ENCODE data around the gene QRFP. TPM values are rescaled to one million over a fixed set of nuclear protein-coding genes. Genes with fewer than 3 reads are reported as not detected.

Gene QRFP
- polyA plus RNA-seq, 3 donors, result 0.18 to 0.60 (median 0.21) TPM

DNA sequence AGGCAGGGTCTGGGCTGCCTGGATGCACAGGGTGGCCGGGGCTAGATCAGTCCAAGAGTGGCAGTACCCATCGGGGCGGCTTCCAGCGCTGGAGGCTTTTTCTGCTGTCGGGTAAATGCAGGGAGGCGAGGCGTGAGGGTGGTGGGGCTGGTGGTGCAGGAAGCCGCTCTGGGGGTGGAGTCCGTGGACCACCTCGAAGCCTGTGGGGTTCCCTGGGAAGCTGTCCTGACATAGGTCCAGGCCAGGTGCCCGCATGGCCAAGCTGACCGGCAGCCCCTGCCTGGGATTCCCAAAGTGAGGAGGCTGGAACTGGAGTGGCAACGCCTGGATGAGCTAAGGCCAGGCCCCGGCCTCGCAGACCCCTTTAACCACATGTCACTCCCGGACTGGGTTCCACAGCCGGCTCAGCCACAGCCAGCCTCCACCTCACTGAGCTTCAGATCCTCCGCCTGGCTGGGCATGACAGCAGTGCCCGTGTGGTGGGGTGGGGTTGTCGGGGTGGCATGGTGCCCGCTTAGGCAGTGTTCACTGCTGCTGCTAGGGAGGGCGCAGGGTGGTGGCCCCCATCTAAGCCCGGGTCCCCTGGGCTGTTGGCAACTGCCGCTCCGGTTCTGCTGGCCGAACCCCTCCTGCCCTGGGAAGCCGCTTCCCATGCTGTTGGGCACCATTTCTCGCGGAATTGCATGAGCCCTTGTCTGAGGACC, 1.4 kb upstream of the QRFP start:
- no peak overlapping the region for H3K27ac ChIP-seq (ENCODE audit: low read depth in 1 of 2, low read length in 2 of 2)
- DNase-seq, result no peak
- no peaks in the 10 kb centered on the region for H3K9me3 ChIP-seq (replicated peaks in 1 of 2; ENCODE audit: control insufficient read depth in 1 of 2, insufficient read depth in 1 of 2, low read length in 2 of 2)
- peaks cover 0 to 1% (median 0%) of the 10 kb centered on the region in 7 donors for H3K9me3 Mint-ChIP-seq
- H3K9ac ChIP-seq (ENCODE audit: insufficient read depth, low read length, poor library complexity, severe bottlenecking), result no peak overlapping the region
- H3K79me2 ChIP-seq (ENCODE audit: insufficient read depth, low read length), result no peaks in the 10 kb centered on the region
- TF ChIP-seq, protein P1, sequence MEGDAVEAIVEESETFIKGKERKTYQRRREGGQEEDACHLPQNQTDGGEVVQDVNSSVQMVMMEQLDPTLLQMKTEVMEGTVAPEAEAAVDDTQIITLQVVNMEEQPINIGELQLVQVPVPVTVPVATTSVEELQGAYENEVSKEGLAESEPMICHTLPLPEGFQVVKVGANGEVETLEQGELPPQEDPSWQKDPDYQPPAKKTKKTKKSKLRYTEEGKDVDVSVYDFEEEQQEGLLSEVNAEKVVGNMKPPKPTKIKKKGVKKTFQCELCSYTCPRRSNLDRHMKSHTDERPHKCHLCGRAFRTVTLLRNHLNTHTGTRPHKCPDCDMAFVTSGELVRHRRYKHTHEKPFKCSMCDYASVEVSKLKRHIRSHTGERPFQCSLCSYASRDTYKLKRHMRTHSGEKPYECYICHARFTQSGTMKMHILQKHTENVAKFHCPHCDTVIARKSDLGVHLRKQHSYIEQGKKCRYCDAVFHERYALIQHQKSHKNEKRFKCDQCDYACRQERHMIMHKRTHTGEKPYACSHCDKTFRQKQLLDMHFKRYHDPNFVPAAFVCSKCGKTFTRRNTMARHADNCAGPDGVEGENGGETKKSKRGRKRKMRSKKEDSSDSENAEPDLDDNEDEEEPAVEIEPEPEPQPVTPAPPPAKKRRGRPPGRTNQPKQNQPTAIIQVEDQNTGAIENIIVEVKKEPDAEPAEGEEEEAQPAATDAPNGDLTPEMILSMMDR (IDR thresholded peaks at IDR 0.05), result no peak
- H3K27me3 ChIP-seq (ENCODE audit: control insufficient read depth in 2 of 2, insufficient read depth in 2 of 2, low read length in 2 of 2), result no peaks in the 10 kb centered on the region
- no peak overlapping the region for H3K27ac Mint-ChIP-seq
- H2AFZ ChIP-seq (ENCODE audit: insufficient read depth, low read depth, low read length, poor library complexity, severe bottlenecking), result no peak overlapping the region
- H3K4me3 ChIP-seq (replicated peaks in 1 of 3; ENCODE audit: low read depth in 2 of 3, low read length in 3 of 3), result no peak overlapping the region
- no peaks in the 10 kb centered on the region for H3K36me3 Mint-ChIP-seq
- H4K20me1 ChIP-seq (ENCODE audit: insufficient read depth, low read length), result no peaks in the 10 kb centered on the region
- H3K4me1 ChIP-seq (ENCODE audit: control insufficient read depth in 1 of 2, insufficient read depth in 2 of 2, low read length in 2 of 2), result peaks cover 11 to 12% of the 10 kb centered on the region in 2 donors
- WGBS (ENCODE audit: insufficient coverage), result 92% methylated on average over 21 of the region's 29 CpGs
- intact Hi-C loops (cut with micrococcal nuclease), result no loop called here
- no peaks in the 10 kb centered on the region for H3K36me3 ChIP-seq (replicated peaks in 1 of 2; ENCODE audit: control insufficient read depth in 1 of 2, insufficient read depth in 2 of 2, low read length in 2 of 2)
- H3K4me3 Mint-ChIP-seq, result no peak overlapping the region
- H3K27me3 Mint-ChIP-seq (ENCODE audit: low read depth in 3 of 3), result peaks cover 3 to 8% (median 8%) of the 10 kb centered on the region in 3 donors
- peaks cover 14% of the 10 kb centered on the region for H3K4me1 Mint-ChIP-seq
- H3K4me2 ChIP-seq (replicated peaks; ENCODE audit: extremely low read depth, low read length, poor library complexity, severe bottlenecking), result no peak overlapping the region

- WGBS (ENCODE audit: insufficient coverage), result 92% methylated on average over 16 of the region's 16 CpGs
- TF ChIP-seq, protein P1 (IDR thresholded peaks at IDR 0.05), result no peak
Measured at GRCh38 chr9:130897105-130897751, 616 bp upstream of the QRFP start.

More at GRCh38 chr9:130897105-130897751, 616 bp upstream of the QRFP start:
- Mint-ChIP-seq H3K4me3 (no peak overlapping the region), H3K4me1 (peaks cover 20% of the 10 kb centered on the region), H3K27ac (no peak overlapping the region), H3K27me3 (ENCODE audit: low read depth in 3 of 3) (peaks cover 3 to 8% (median 7%) of the 10 kb centered on the region in 3 donors), H3K9me3 (peaks cover 0 to 1% (median 0%) of the 10 kb centered on the region in 7 donors), H3K36me3 (peaks cover 0 to under 1% of the 10 kb centered on the region in 2 donors)
- no peaks in the 10 kb centered on the region for H4K20me1 ChIP-seq (ENCODE audit: insufficient read depth, low read length)
- no peaks in the 10 kb centered on the region for H3K36me3 ChIP-seq (replicated peaks in 1 of 2; ENCODE audit: control insufficient read depth in 1 of 2, insufficient read depth in 2 of 2, low read length in 2 of 2)
- H3K9ac ChIP-seq (ENCODE audit: insufficient read depth, low read length, poor library complexity, severe bottlenecking), result no peak overlapping the region
- intact Hi-C loops (cut with micrococcal nuclease), result no loop called here
- H2AFZ ChIP-seq (ENCODE audit: insufficient read depth, low read depth, low read length, poor library complexity, severe bottlenecking), result no peak overlapping the region
- no peaks in the 10 kb centered on the region for H3K9me3 ChIP-seq (replicated peaks in 1 of 2; ENCODE audit: control insufficient read depth in 1 of 2, insufficient read depth in 1 of 2, low read length in 2 of 2)
- H3K79me2 ChIP-seq (ENCODE audit: insufficient read depth, low read length), result no peaks in the 10 kb centered on the region
- H3K27me3 ChIP-seq (ENCODE audit: control insufficient read depth in 2 of 2, insufficient read depth in 2 of 2, low read length in 2 of 2), result no peaks in the 10 kb centered on the region
- DNase-seq, result no peak
- H3K4me3 ChIP-seq (replicated peaks in 1 of 3; ENCODE audit: low read depth in 2 of 3, low read length in 3 of 3), result no peak overlapping the region
- no peak overlapping the region for H3K27ac ChIP-seq (ENCODE audit: low read depth in 1 of 2, low read length in 2 of 2)
- no peak overlapping the region for H3K4me2 ChIP-seq (replicated peaks; ENCODE audit: extremely low read depth, low read length, poor library complexity, severe bottlenecking)
- peaks cover 17 to 18% of the 10 kb centered on the region in 2 donors for H3K4me1 ChIP-seq (ENCODE audit: control insufficient read depth in 1 of 2, insufficient read depth in 2 of 2, low read length in 2 of 2)

Data from CD14-positive monocyte (primary cell).